HG03196 (cell line): Measurements from ENCODE around the gene SETD6.

Source experiments
- ATAC-seq: cut with Tn5 transposase; IDR thresholded peaks from one replicate; pipeline ENCODE4 v1.9.1; 2021; ENCODE audit not compliant: unreplicated experiment

The SETD6 gene

GRCh38 chr16:58507963-58508670, 7.2 kb upstream of the SETD6 start:
- no peak for ATAC-seq

- ATAC-seq, result no peak
These were observed 6.6 kb upstream of the SETD6 start for GRCh38 chr16:58508671-58509251.

GRCh38 chr16:58509256-58510096, 5.8 kb upstream of the SETD6 start:
- no peak for ATAC-seq

- no peak for ATAC-seq
These were observed 5.1 kb upstream of the SETD6 start for GRCh38 chr16:58510097-58510775.

GRCh38 chr16:58510776-58511628, 4.3 kb upstream of the SETD6 start:
- no peak for ATAC-seq

- ATAC-seq, result no peak
These were observed 3.1 kb upstream of the SETD6 start for GRCh38 chr16:58511933-58512815.

GRCh38 chr16:58513874-58514273, 1.4 kb upstream of the SETD6 start:
- no peak for ATAC-seq

- ATAC-seq, result peak; percentile 35
These were observed 802 bp downstream of the SETD6 start for GRCh38 chr16:58515871-58516767.

GRCh38 chr16:58516768-58517107, 1.4 kb downstream of the SETD6 start:
- no peak for ATAC-seq

- ATAC-seq, result no peak
These were observed 3.0 kb downstream of the SETD6 start for GRCh38 chr16:58518083-58518979.

GRCh38 chr16:58518980-58519368, 3.7 kb downstream of the SETD6 start:
- ATAC-seq, result no peak

GRCh38 chr16:58519707-58520106, 4.4 kb downstream of the SETD6 start:
- ATAC-seq, result no peak

GRCh38 chr16:58530179-58530578, 14.9 kb downstream of the SETD6 start:
- no peak for ATAC-seq

- no peak for ATAC-seq
These were observed 17.1 kb downstream of the SETD6 start for GRCh38 chr16:58532414-58532813.

GRCh38 chr16:58533751-58534470, 18.6 kb downstream of the SETD6 start:
- no peak for ATAC-seq

- ATAC-seq, result no peak
These were observed 19.8 kb downstream of the SETD6 start for GRCh38 chr16:58535100-58535499.

- no peak for ATAC-seq
These were observed 21.0 kb downstream of the SETD6 start for GRCh38 chr16:58536278-58536677.
